Ascending aorta (tissue), 2 donors: ENCODE measurements around the gene CCDC50. TPM values are rescaled to one million over a fixed set of nuclear protein-coding genes. Genes with fewer than 3 reads are reported as not detected.

Experiments
- DNase-seq, 2 donors: peaks; one replicate each; pipeline ENCODE4 v3.0.0-alpha.2; 2019; ENCODE audit warnings: low spot score in 2 of 2
- H3K27ac ChIP-seq, 2 donors: fragments of 200-600 bp; sonication (generic); one replicate each; pipeline ENCODE4 v1.5.1; 2016 to 2017; ENCODE audit warnings: mild to moderate bottlenecking in 1 of 2
- H3K27me3 ChIP-seq: fragments of 200-600 bp; sonication (generic); one replicate; pipeline ENCODE4 v1.5.1; 2017
- H3K36me3 ChIP-seq, 2 donors: fragments of 200-600 bp; sonication (generic); one replicate each; pipeline ENCODE4 v1.5.1; 2016
- H3K4me1 ChIP-seq, 2 donors: fragments of 200-600 bp; sonication (generic); one replicate each; pipeline ENCODE4 v1.5.1; 2016 to 2017; ENCODE audit warnings: mild to moderate bottlenecking in 1 of 2
- H3K4me3 ChIP-seq, 2 donors: fragments of 200-600 bp; sonication (generic); one replicate each; pipeline ENCODE4 v1.5.1; 2016 to 2017; ENCODE audit warnings: mild to moderate bottlenecking in 1 of 2
- H3K9me3 ChIP-seq, 2 donors: fragments of 200-600 bp; sonication (generic); one replicate each; pipeline ENCODE4 v1.5.1; 2016
- CTCF ChIP-seq, 3 experiments: fragments of 200-600 bp in 2 of 3; fragments of 450-650 bp in 1 of 3; sonication (generic) in 2 of 3; IDR thresholded peaks; one replicate each; pipeline ENCODE4 v1.5.1; 2016 to 2019; ENCODE audit warnings: antibody characterized with exemption in 3 of 3, mild to moderate bottlenecking in 1 of 3, moderate library complexity in 1 of 3
- intact Hi-C: fragments of 100-400 bp; cut with DNase I; formaldehyde crosslinking; loops from one replicate; pipeline ENCODE4 v1.15.1; 2023
- total RNA-seq: library from RNA; depleted of rRNA; stranded (reverse); fragments of >200 nt; gene quantifications from one replicate; pipeline ENCODE4 v1.1.0, GENCODE V29; 2016

CCDC50 gene
- total RNA-seq, 1 donor from 2014 or later = 82.8 TPM

- intact Hi-C loops = loop anchor here (10.0 kb wide), 1 partner anchor 143 kb away; no protein-coding TSS in a partner anchor
- no peak for TF ChIP-seq CTCF (IDR thresholded peaks at IDR 0.05)
- Histone ChIP-seq H3K9me3 (no peaks in the 10 kb centered on the region), H3K4me3 (no peak overlapping the region), H3K4me1 (no peaks in the 10 kb centered on the region), H3K27ac (no peak overlapping the region), H3K36me3 (peaks cover 3 to 26% of the 10 kb centered on the region in 2 donors), H3K27me3 (no peaks in the 10 kb centered on the region)
- DNase-seq = no peak
These were observed 68.6 kb downstream of the CCDC50 start for GRCh38 chr3:191397771-191398170.

GRCh38 chr3:191398607-191399006, 69.4 kb downstream of the CCDC50 start:
- H3K27me3 ChIP-seq = no peaks in the 10 kb centered on the region
- no peaks in the 10 kb centered on the region for H3K4me1 ChIP-seq
- no peak overlapping the region for H3K4me3 ChIP-seq
- H3K9me3 ChIP-seq = no peaks in the 10 kb centered on the region
- H3K27ac ChIP-seq = no peak overlapping the region
- DNase-seq = no peak
- intact Hi-C loops = loop anchor here (10.0 kb wide), 1 partner anchor 144 kb away; no protein-coding TSS in a partner anchor
- H3K36me3 ChIP-seq = peaks cover 3 to 25% of the 10 kb centered on the region in 2 donors
- no peak for TF ChIP-seq CTCF (IDR thresholded peaks at IDR 0.05)

- Histone ChIP-seq H3K4me3 (no peak overlapping the region), H3K4me1 (no peaks in the 10 kb centered on the region), H3K36me3 (peaks cover 3 to 25% of the 10 kb centered on the region in 2 donors), H3K9me3 (no peaks in the 10 kb centered on the region), H3K27me3 (no peaks in the 10 kb centered on the region), H3K27ac (no peak overlapping the region)
- DNase-seq = no peak
- TF ChIP-seq CTCF (IDR thresholded peaks at IDR 0.05) = no peak
- intact Hi-C loops = loop anchor here (10.0 kb wide), 1 partner anchor 145 kb away; no protein-coding TSS in a partner anchor
These were observed 70.7 kb downstream of the CCDC50 start for GRCh38 chr3:191399918-191400317.

- no peak for DNase-seq
- TF ChIP-seq CTCF (IDR thresholded peaks at IDR 0.05) = no peak
- Histone ChIP-seq H3K9me3 (no peaks in the 10 kb centered on the region), H3K27ac (no peak overlapping the region), H3K36me3 (peaks cover 0 to 11% of the 10 kb centered on the region in 2 donors), H3K4me3 (no peak overlapping the region), H3K4me1 (no peaks in the 10 kb centered on the region), H3K27me3 (no peaks in the 10 kb centered on the region)
- intact Hi-C loops = no loop called here
These were observed 72.7 kb downstream of the CCDC50 start for GRCh38 chr3:191401775-191402357.

- H3K4me3 ChIP-seq = no peak overlapping the region
- intact Hi-C loops = no loop called here
- no peaks in the 10 kb centered on the region for H3K36me3 ChIP-seq
- no peaks in the 10 kb centered on the region for H3K27me3 ChIP-seq
- DNase-seq = no peak
- no peak overlapping the region for H3K27ac ChIP-seq
- H3K4me1 ChIP-seq = no peaks in the 10 kb centered on the region
- TF ChIP-seq CTCF (IDR thresholded peaks at IDR 0.05) = no peak
- peaks cover 5 to 12% of the 10 kb centered on the region in 2 donors for H3K9me3 ChIP-seq
These were observed 80.7 kb downstream of the CCDC50 start for GRCh38 chr3:191409791-191410359.
